ENCODE measurements around the gene EPHA10.

The EPHA10 gene

GRCh38 chr1:37764888-37765441 lies at the start of gene EPHA10:
Gene EPHA10, minus strand, starts transcription at chr1:37765120. Its CDS starts 54 bp downstream, at chr1:37765066.
- DNase-seq (ENCODE audit: low spot score): no peak

- DNase-seq (ENCODE audit: low spot score): no peak
Observed at GRCh38 chr1:37814252-37814651, 49.3 kb upstream of the EPHA10 start.

DNA sequence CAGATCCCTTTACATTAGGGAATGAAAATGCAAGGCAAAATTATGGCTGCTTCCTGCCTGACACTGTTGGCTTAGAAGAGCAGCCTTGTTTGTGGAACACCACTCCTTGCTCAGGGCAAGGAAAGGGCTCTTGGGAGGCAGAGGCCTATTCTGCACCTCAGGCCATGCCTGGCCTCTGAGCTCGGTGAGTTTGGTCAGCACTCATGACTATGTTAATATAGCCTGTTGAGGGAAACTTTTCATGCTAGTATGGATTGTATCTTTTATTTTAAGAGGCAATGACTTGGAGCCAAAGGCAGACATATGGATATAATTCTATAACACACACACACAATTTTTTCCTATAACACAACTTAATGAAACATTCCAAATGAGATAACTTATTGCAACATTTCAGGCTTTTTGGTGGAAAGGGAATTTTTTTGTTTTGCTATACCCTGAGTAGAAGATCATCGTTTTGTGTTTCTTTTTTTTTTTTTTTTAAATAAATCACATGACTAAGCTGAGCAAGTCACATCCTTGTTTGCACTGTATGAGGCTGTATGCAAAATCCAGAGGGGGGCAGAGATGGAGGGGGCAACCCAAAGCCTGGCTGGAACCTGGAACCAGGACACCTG lies 48.7 kb upstream of the EPHA10 start:
- no peak for DNase-seq (ENCODE audit: low spot score)

DNA sequence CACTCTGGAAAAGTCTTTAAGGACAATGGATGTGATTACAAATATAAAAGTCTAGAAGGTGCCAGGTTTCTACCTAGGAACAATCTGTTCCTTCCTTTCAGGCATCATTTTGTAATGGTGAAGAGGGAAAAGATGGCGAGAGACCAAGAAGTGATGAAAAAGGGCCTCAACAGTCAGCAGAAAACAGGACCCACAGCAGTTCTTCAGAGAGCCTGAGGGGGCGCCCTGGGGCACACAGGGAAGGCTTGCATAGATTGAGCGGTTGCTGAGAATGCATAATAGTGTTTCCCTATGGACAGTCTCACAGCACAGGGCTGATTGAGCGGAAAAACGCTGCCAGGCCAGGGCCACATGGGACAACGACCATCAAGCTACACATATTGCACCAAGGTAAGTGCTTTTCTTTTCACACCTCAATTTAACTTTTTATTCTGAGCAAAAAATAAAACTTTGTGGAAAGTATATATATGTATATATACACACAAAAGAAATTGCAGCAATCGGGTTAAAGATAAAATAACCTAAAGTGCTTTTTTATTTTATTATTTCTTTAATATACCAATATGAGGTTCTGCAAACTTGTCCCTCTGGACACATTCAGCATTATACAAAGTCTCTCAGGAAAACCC lies 46.2 kb upstream of the EPHA10 start:
- peak; percentile 60 for DNase-seq (ENCODE audit: low spot score)

GRCh38 chr1:37809942-37810341 lies 45.0 kb upstream of the EPHA10 start:
- DNase-seq (ENCODE audit: low spot score): no peak

DNA sequence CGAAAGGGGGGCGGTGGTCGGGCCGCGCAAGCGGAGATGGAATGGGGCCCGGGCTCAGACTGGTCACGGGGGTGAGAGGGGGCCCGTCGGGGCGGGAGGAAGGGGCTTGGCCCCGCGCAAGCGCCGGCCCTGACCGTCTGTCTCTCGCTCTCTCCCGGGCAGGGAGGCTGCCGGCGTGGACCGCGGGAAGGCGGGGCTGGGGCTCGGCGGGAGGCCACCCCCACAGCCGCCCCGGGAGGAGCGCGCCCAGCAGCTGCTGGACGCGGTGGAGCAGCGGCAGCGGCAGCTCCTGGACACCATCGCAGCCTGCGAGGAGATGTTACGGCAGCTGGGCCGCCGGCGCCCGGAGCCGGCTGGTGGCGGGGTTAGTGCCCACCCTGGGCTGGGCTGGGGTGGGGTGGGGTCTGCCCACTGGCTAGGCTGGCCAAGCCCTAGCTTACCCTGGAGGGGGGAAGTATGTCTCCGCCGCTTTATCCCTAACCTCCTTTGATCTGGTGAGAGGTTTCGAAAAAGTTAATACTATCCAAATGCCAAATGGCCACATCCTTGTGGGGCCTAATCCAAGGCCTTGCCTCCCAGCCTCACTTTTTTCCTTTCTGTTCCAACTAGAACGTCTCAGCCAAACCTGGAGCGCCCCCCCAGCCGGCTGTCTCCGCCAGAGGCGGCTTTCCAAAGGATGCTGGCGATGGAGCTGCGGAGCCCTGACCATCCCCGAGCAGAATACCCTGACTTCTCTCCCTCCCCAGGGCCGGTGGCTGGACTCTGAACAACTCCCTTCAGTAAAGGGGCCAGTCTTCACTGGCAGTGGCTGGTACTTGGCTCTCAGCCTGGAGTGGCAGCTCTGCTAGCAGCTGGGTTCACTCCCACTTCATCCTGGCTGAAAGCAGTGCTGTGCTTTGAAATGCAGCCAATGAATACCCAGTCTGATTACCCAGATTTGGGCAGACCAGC lies 43.7 kb upstream of the EPHA10 start:
- DNase-seq (ENCODE audit: low spot score): peak; percentile 79

DNA sequence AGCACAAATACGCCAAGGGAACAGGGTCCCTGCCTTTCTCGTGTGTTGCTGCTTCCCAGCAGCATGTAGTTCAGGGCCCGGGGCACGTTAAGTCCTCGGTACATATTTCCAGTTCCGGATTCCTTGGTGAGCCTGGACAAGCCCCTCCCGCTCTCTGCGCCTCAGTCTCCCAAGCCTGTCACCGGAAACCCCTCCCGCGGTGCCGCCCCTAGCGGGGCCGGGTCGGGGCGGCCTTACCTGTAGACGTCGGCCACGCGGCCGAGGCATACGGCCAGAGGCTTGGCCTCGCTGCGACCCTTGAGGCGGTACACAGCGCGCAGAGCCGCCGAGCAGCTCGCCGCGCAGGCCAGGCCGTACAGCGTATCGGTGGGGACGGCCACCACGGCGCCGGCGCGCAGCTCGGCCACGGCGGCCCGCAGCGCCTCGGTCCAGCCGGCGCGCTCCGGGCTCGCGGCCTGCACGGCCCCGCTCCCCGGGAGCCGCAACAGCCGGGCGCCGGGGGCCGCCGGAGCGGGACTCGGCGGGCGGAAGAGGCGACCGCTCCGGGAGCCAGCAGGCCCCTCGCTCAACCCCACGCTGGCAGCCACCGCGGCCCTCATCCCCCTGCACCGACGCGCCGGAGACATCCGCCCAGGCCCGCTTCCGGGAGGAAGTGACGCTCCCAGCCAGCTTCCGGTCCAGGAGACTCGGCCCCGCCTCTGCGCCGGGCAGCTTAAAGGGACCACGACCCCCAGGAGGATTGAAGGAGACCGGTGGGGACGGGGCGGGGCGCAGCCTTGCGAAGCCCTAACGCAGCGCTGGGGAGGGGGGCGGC lies 42.8 kb upstream of the EPHA10 start, which contains the start of the genes C1orf122 and YRDC:
Gene C1orf122 (plus strand): TSS at position 236 of the 814 bp plus-strand sequence. CDS start 615 bp downstream, outside the sequence.
Gene YRDC (minus strand): TSS at position 654 of the 814 bp plus-strand sequence. CDS start 28 bp downstream, at position 626.
- peak; percentile 98 for DNase-seq (ENCODE audit: low spot score)

- DNase-seq (ENCODE audit: low spot score): peak; percentile 26
Observed at GRCh38 chr1:37807220-37807554, 42.3 kb upstream of the EPHA10 start.

DNA sequence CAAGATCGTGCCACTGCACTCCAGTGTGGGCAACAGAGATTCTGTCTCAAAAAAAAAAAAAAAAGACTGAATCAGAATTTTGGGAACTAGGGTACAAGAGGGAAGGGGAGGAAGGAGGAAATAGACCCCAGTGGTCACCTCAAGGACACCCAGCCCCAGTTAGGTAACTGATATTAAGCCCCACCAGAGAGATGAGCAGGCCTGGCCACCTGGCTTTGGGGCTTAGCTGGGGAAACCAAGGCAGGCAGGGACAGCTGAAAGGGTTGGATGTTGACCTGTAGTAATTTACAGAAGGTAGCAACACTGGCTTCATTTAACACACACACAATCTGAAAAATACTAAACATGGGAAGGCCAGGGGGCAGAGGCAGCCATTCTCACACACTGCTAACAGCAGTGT lies 37.5 kb upstream of the EPHA10 start:
- DNase-seq (ENCODE audit: low spot score): no peak

DNA sequence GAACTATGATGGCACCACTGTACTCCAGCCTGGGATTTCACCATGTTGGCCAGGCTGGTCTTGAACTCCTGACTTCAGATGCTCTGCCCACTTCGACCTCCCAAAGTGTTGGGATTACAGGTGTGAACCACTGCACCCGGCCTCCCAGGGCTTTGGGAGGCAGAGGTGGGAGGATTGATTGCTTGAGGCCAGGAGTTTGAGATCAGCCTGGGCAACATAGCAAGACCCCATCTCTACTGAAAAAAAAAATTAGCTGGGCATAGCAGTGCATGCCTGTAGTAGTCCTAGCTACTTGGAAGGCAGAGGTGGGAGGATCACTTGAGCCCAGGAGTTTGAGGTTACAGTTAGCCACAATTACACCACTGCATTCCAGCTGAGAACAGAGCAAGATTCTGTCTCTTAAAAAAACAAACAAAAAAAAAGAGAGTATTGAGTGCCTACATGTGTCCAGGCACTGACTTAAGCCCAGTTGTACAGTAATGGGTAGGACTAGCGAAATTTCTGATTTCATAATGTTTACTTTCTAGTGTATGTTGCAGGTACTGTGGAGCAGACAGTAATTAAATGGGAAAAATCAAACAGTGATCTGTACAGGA lies 32.9 kb upstream of the EPHA10 start:
- DNase-seq (ENCODE audit: low spot score): no peak

- DNase-seq (ENCODE audit: low spot score): peak; percentile 46
Observed at GRCh38 chr1:37795340-37796125, 30.6 kb upstream of the EPHA10 start.

DNA sequence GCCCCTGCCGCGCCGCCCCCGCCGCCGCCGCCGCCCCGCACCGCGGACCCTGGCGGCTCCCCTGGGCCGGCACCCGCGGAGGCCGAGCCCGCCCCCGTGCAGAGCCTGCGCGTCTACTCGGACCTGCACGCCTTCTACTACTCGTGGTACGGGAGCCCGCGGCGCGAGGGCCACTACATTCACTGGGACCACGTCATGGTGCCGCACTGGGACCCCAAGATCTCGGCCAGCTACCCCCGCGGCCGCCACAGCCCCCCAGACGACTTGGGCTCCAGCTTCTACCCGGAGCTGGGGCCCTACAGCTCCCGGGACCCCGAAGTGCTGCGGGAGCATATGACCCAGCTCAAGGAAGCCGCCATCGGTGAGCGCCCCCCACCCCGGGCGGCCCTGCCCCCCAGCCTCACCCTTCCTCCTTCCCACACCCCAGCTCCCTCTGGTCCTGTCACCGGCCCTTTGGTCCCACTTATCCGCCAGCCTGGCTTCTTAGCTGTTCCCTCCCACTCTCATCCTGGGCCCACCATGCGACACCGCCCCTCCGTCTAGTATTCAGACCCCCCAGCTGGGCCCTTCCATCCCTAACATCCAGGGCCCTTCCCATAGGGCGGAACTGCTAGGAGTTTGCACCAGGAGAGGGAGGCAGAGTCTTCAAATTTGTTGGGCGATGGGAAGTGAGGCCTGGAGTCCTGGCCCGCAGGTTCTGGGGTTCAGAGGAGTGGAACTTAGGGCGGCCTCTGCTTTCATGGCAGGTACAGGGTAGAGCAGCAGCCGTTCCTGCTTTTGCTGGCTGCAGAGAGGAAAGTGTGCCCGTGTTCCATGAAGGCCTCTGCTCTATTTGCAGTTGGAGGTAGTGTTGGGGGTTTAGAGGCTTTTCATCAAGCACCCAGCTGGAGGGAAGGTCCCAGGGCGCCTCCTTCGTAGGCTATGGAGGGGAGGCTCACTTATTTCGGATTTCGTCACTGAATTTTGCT lies 29.7 kb upstream of the EPHA10 start:
- no peak for DNase-seq (ENCODE audit: low spot score)

GRCh38 chr1:37793773-37794371 lies 29.0 kb upstream of the EPHA10 start, which contains the start of gene MANEAL:
Gene MANEAL, plus strand, starts transcription at chr1:37793847. Its CDS starts 336 bp downstream, at chr1:37794183.
- peak; percentile 68 for DNase-seq (ENCODE audit: low spot score)

GRCh38 chr1:37792943-37793686 lies 28.2 kb upstream of the EPHA10 start:
- no peak for DNase-seq (ENCODE audit: low spot score)

GRCh38 chr1:37782491-37782890 lies 17.6 kb upstream of the EPHA10 start:
- DNase-seq (ENCODE audit: low spot score): no peak

GRCh38 chr1:37778654-37779053 lies 13.7 kb upstream of the EPHA10 start:
- DNase-seq (ENCODE audit: low spot score): no peak

- DNase-seq (ENCODE audit: low spot score): no peak
Observed at GRCh38 chr1:37776946-37777516, 12.1 kb upstream of the EPHA10 start.
